Adrenal gland (tissue), 5 donors: ENCODE data around the gene ZPBP2.

ENCODE experiments used
- CTCF ChIP-seq, 6 experiments: fragments of 450-650 bp in 4 of 6; fragments of 200-600 bp in 2 of 6; sonication (generic) in 1 of 6; IDR thresholded peaks; 1 replicate in 5 of 6; 2 replicates in 1 of 6; pipeline versions ENCODE4 v1.5.1 to v1.8.0; 2016 to 2021; ENCODE audit warnings: antibody characterized with exemption in 6 of 6, mild to moderate bottlenecking in 2 of 6, moderate library complexity in 1 of 6
- POLR2A ChIP-seq, 2 donors: fragments of 450-650 bp; IDR thresholded peaks; one replicate each; pipeline ENCODE4 v1.6.1; 2017; ENCODE audit warnings: antibody characterized with exemption in 2 of 2, mild to moderate bottlenecking in 2 of 2, moderate library complexity in 1 of 2
- donor health status: DM: no; HTN: no; CAD: no.

GRCh38 chr17:39926135-39926587, 58.2 kb downstream of the ZPBP2 start:
- TF ChIP-seq POLR2A (IDR thresholded peaks at IDR 0.05) (no peak), CTCF (IDR thresholded peaks at IDR 0.05) (no peak)
